Cardiac muscle cell (in vitro differentiated cells and primary cell): ENCODE measurements around the gene HIPK1. TPM values are rescaled to one million over a fixed set of nuclear protein-coding genes. Genes with fewer than 3 reads are reported as not detected.

Experiments used
- DNase-seq, 2 donors: peaks; one replicate each; pipeline versions ENCODE4 v3.0.0 to v3.0.0-alpha.2; 2010 to 2017; ENCODE audit warnings: low read depth in 1 of 2, low spot score in 1 of 2
- H3K27ac ChIP-seq: fragments of 200-600 bp; sonication (generic); 2 replicates; pipeline ENCODE4 v1.5.1; 2016
- H3K27me3 ChIP-seq: fragments of 200-600 bp; sonication (generic); 2 replicates; pipeline ENCODE4 v1.6.0; 2016; ENCODE audit warnings: control low read depth
- H3K36me3 ChIP-seq: fragments of 200-600 bp; sonication (generic); 2 replicates; pipeline ENCODE4 v1.5.1; 2016; ENCODE audit warnings: control low read depth
- H3K4me1 ChIP-seq: fragments of 200-600 bp; sonication (generic); 2 replicates; pipeline ENCODE4 v1.8.1; 2017; ENCODE audit warnings: low read depth, mild to moderate bottlenecking, mixed run types
- H3K4me3 ChIP-seq: fragments of 200-600 bp; sonication (generic); 2 replicates; pipeline ENCODE4 v1.5.1; 2016; ENCODE audit warnings: mild to moderate bottlenecking
- H3K9me3 ChIP-seq: fragments of 200-600 bp; sonication (generic); 2 replicates; pipeline ENCODE4 v1.5.1; 2017; ENCODE audit warnings: low read depth, mild to moderate bottlenecking, control low read depth
- CTCF ChIP-seq: IDR thresholded peaks from 2 replicates; pipeline ENCODE4 v1.5.1; 2012; ENCODE audit warnings: low read depth, mild to moderate bottlenecking, low read length
- polyA plus RNA-seq: library from polyadenylated mRNA; unstranded; fragments of >200 nt; fragmentation: Nextera tagmentation; extraction: Ambion mirVana; gene quantifications from 2 replicates; pipeline ENCODE4 v1.2.1, GENCODE V29; 2016
- total RNA-seq: library from RNA; depleted of rRNA; stranded (reverse); fragments of >200 nt; gene quantifications from 2 replicates; pipeline ENCODE4 v1.2.3, GENCODE V29; 2016

HIPK1 gene
- total and polyA plus RNA-seq, 2 experiments from 2014 or later, result 14.1 to 27.7 TPM

- no peaks in the 10 kb centered on the region for H3K36me3 ChIP-seq
- peak overlapping the region; percentile 91 for H3K27ac ChIP-seq
- no peaks in the 10 kb centered on the region for H3K9me3 ChIP-seq
- H3K4me1 ChIP-seq, result peaks cover 21% of the 10 kb centered on the region
- H3K4me3 ChIP-seq, result no peak overlapping the region
- no peak for TF ChIP-seq CTCF
- no peaks in the 10 kb centered on the region for H3K27me3 ChIP-seq
- DNase-seq, result peak; percentile 45 to 76
Observed at GRCh38 chr1:113980110-113980509, 51.0 kb downstream of the HIPK1 start.

GRCh38 chr1:113981962-113982931 is 53.1 kb downstream of the HIPK1 start:
- H3K27me3 ChIP-seq, result no peaks in the 10 kb centered on the region
- no peak for TF ChIP-seq CTCF
- H3K27ac ChIP-seq, result no peak overlapping the region
- H3K4me3 ChIP-seq, result no peak overlapping the region
- peaks cover 21% of the 10 kb centered on the region for H3K4me1 ChIP-seq
- H3K36me3 ChIP-seq, result no peaks in the 10 kb centered on the region
- no peaks in the 10 kb centered on the region for H3K9me3 ChIP-seq
- peak; percentile 10 to 96 for DNase-seq

- Histone ChIP-seq H3K4me3 (no peak overlapping the region), H3K27ac (no peak overlapping the region), H3K4me1 (peaks cover 21% of the 10 kb centered on the region), H3K9me3 (no peaks in the 10 kb centered on the region), H3K36me3 (no peaks in the 10 kb centered on the region), H3K27me3 (no peaks in the 10 kb centered on the region)
- DNase-seq, result no peak
- no peak for TF ChIP-seq CTCF
Observed at GRCh38 chr1:113982949-113983348, 53.8 kb downstream of the HIPK1 start.

- H3K36me3 ChIP-seq, result no peaks in the 10 kb centered on the region
- H3K27ac ChIP-seq, result no peak overlapping the region
- H3K9me3 ChIP-seq, result no peaks in the 10 kb centered on the region
- H3K4me3 ChIP-seq, result no peak overlapping the region
- H3K4me1 ChIP-seq, result peaks cover 21% of the 10 kb centered on the region
- no peak for DNase-seq
- H3K27me3 ChIP-seq, result no peaks in the 10 kb centered on the region
- no peak for TF ChIP-seq CTCF
Observed at GRCh38 chr1:113983391-113983790, 54.3 kb downstream of the HIPK1 start.

GRCh38 chr1:113983826-113984225 is 54.7 kb downstream of the HIPK1 start:
- no peaks in the 10 kb centered on the region for H3K27me3 ChIP-seq
- DNase-seq, result no peak
- no peak overlapping the region for H3K27ac ChIP-seq
- peaks cover 21% of the 10 kb centered on the region for H3K4me1 ChIP-seq
- TF ChIP-seq CTCF, result no peak
- H3K36me3 ChIP-seq, result no peaks in the 10 kb centered on the region
- no peak overlapping the region for H3K4me3 ChIP-seq
- no peaks in the 10 kb centered on the region for H3K9me3 ChIP-seq
